NK-92 treated with Interleukin-12 subunit alpha and Interleukin-12 subunit beta, amount 100 ng/mL, for 24 hours (cell line): ENCODE data around the gene XYLT2.

Experiments
- DNase-seq: peaks from one replicate; lab custom pipeline; 2025; lab: John Stamatoyannopoulos, UW

The XYLT2 gene

DNA sequence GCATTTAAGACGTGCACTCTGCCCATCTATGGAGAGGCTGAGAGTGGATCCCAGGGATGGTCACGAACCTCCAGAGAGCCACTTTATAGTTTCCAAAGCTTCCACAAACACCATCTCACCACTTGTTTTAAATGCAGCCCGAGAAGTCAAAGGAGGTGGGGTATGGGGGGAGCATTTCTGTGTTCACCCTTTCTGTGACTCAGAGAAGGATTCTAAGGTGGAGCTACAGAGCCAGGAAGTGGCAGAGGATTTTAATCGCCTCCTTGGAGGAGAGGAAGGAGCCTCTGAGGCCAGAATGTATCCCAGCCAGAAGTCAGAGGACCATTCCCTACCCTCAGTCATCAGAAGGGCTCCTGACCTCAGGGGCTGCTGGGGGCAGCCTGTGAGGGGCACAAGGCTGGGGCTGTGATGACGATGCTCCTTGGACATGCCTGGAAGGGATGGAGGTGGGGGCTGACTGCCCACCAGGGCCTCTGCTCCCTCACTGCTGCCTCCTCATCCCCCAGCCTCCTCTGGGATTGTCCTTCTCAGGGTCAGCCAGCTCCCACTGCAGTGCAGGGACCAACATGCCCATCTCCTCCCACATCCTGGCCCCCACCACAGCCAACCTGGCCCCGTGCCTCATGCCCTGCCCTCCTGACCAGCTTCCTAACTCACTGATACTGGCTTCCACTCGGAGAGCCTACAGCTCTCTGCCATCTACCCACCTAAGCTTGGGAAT, 2.8 kb downstream of the XYLT2 start:
- DNase-seq, result no peak

- DNase-seq, result no peak
These were observed 3.3 kb downstream of the XYLT2 start for GRCh38 chr17:50349243-50349600.

DNA sequence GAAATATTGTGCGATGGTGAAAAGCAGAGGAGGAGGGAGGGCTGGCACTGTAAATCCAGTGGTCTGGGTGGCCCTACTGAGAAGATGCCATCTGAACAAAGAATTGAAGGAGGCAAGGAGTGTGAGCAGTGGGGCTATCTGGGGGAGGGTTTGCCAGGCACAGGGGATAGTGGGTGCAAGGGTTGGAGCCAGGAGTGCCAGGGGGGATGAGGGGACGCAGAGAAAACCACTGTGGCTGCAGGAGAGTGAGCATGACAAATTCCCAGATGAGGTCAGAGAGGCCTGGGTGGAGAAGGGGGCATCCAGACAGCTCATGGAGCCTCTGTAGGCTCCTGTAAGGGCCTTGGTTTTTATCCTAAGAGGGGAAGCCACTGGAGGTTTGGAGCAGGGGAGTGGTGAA, 4.8 kb downstream of the XYLT2 start:
- no peak for DNase-seq

DNA sequence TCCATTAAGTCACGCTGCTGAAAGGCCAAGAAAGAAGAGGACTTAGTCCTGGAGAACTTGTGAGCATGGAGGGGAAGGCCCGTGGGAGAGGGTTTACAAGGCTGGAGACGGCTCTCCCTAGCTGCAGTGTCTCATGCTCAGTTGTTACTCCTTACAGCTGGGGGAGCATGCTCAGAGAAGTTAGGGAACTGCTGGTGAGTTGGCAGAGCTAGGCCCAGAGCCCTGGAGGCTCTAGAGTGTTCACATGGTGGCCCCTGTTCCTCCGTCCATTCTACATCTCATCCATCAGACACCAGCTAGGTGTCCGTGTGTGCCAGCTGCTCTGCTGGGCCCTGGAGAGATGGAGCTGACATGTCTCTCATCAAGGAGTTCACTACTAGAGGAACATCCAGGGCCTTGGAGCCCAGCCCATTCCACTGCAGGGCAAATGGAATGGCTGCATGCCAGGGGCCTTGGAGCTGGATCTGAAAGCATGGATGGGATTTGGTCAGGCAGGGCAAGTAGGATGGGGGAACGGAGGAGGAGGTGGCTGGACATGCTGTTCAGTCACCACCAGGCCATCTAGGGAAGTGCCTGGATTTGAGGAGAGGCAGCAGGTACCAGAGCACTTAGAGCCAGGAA, 6.3 kb downstream of the XYLT2 start:
- no peak for DNase-seq

DNA sequence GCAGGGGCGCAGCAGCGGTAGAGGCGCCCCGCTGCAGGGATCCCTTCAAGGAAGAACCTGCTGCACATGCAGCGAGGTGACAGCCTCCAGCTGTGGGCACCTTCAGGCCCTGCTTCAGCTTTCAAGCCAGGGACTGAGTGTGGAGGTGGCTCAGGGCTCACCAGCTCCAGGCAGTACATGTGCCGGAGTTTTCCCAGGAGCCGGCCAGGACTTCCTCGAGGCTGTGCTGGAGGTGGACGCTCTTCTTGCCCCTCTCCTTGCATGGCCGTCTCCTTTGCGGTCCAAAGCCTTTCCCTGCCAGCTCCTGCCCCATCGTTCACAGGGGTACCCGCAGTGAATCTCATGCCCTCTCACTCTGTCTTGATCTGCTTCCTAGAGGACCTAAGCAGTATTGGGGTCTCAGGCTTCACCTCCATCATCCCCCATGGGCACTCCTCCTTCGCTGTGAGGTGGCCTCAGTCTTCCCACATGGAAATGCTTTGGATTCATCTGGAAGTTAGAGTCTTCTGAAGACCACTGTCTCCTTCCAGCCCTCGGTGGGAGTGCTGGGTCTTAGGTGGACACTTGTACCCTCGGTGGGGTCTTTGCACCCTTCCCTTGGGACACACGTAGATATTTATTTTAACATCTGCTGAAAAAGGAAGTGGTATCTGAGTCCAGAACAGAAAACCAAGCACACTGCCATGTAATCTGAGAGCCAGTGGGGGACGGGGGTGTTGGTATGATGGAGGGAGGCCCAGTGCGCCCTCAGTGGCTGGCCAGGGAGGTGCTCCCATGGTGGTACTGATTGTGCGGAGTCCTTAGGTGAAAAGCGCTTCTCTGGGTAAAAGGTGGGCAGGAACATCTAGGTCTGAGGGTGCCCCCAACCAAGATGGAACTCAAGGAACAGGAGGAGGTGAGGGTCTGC, 7.0 kb downstream of the XYLT2 start:
- DNase-seq, result no peak

DNA sequence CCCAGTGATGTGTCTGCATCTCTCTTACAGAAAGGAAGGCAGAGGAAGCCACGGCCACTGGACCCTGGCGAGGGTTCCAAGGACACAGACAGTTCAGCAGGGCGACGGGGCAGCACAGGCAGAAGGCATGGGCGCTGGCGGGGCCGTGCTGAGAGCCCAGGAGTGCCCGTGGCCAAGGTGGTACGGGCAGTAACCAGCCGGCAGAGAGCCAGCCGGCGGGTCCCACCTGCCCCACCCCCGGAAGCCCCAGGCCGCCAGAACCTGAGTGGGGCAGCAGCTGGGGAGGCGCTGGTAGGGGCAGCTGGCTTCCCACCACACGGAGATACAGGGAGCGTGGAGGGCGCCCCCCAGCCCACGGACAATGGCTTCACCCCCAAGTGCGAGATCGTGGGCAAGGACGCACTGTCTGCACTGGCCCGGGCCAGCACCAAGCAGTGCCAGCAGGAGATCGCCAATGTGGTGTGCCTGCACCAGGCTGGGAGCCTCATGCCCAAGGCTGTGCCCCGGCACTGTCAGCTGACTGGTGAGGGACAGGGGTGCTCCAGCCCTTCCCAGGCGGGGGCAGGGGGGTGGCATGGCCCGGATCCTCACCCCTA, 7.8 kb downstream of the XYLT2 start:
- no peak for DNase-seq

DNA sequence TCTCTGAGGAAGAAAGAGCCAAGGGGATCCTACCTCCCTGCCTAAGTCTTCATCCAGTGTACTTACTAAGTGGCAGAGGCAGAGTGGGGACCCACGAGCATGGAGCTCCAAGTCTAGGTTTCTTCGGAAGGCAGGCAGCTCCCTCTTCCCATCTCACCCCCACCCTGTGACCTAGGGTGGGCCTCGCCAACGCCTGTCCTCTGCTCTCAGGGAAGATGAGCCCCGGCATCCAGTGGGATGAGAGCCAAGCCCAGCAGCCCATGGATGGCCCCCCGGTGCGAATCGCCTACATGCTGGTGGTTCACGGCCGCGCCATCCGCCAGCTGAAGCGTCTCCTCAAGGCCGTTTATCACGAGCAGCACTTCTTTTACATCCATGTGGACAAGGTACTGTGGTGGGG, 8.3 kb downstream of the XYLT2 start:
- no peak for DNase-seq

GRCh38 chr17:50354776-50355175, 8.8 kb downstream of the XYLT2 start:
- DNase-seq, result no peak

DNA sequence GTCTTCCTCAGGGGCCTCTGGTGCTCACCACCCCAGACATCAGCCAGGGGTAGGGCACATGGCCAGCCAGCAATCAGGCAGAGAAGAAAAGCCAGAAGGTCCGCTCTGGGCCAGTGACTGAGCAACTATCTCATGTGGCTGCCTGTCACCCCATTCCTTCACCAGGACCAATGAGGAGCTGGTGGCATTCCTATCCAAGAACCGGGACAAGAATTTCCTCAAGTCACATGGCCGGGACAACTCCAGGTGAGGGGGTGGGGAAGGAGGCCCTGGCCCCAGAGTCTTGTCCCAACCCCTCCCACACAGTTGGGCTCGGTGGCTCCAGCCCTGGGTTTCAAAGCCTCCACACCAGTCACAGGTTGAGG, 9.4 kb downstream of the XYLT2 start:
- no peak for DNase-seq

DNA sequence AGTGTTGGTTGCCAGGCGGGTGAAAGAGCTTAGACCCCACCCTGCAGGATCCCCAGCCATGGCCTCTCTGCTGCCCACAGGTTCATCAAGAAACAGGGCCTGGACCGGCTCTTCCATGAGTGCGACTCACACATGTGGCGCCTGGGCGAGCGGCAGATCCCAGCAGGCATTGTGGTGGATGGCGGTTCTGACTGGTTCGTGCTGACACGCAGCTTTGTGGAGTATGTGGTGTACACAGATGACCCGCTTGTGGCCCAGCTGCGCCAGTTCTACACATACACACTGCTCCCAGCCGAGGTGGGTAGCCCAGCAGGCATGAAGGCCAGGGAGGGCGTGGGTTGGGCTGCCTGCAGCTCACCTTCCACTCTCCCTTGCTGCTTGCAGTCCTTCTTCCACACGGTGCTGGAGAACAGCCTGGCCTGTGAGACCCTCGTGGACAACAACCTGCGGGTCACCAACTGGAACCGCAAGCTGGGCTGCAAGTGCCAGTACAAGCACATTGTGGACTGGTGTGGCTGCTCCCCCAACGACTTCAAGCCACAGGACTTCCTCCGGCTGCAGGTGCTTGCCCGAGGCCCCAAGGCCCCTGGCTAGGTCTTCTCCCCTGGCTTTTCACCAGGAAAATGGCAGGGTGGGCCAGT, 9.9 kb downstream of the XYLT2 start:
- DNase-seq, result no peak

DNA sequence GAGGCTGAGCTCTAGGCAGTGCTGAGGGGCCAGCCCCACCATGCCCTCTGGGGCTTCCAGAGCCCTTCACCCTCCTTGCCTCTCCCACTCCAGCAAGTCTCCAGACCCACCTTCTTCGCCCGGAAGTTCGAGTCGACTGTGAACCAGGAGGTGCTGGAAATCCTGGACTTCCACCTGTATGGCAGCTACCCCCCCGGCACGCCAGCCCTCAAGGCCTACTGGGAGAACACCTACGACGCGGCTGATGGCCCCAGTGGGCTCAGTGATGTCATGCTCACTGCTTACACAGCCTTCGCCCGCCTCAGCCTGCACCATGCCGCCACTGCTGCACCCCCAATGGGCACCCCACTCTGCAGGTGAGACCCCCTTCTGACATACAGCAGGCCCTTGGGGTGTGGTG, 10.5 kb downstream of the XYLT2 start:
- no peak for DNase-seq

- no peak for DNase-seq
These were observed 11.1 kb downstream of the XYLT2 start for GRCh38 chr17:50356892-50357510.

DNA sequence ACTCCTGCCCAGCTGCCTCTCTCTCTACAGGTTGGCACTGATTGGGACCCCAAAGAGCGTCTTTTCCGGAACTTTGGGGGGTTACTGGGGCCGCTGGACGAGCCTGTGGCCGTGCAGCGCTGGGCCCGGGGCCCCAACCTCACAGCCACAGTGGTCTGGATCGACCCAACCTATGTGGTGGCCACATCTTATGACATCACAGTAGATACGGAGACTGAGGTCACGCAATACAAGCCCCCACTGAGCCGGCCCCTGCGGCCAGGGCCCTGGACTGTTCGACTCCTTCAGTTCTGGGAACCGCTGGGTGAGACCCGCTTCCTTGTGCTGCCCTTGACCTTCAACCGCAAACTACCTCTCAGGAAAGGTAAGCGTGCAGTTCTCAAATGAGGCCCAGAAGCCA, 12.3 kb downstream of the XYLT2 start:
- no peak for DNase-seq

DNA sequence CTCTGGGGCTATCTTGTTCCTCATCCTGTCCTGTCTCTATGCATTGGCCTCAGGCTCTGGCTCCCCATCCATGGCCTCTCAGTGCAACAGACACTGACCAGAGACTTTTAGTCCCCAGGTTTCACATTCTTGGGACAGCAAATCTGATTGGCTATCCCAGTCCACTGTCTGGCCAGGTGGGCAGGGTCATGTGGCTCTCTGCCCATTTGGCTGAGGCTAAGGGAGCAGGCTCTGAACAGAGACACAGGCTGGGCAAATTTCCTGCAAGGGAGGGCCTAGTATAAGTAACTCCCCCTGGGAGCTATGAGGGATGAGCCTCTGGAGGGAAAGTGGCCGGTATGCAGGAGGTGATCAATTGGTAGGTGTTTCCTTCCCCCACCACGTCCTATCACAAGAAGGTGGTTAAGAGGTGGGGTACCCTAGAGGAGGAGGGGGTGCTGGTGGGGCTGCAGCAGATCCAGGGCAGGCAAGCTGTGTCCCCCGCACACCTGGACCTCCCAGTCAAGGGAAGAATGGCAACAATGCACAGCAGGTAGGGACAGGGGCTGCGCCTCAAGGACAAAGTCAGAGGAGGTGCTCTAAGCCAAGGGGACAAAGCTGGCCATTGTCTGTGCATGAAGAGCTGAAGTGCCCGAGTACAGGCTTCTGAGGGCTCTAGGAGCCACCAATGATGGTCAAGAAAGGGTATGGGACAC, 13.2 kb downstream of the XYLT2 start:
- DNase-seq, result no peak

DNA sequence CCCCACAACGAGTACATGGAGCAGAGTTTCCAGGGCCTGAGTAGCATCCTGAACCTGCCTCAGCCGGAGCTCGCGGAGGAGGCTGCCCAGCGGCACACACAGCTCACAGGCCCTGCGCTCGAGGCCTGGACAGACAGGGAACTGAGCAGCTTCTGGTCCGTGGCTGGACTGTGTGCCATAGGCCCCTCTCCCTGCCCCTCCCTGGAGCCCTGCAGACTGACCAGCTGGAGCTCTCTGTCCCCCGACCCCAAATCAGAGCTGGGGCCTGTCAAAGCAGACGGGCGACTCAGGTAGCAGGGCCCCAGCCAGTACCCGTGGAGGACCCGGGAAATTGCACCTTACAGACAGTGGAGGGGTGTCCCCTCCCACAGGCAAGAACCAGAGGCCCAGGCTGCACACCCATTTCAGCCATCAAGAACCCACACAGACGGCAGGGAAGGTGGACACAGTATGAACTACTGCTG, 14.1 kb downstream of the XYLT2 start:
- no peak for DNase-seq

GRCh38 chr17:50360486-50361115, 14.7 kb downstream of the XYLT2 start:
- DNase-seq, result no peak

- peak; percentile 15 for DNase-seq
These were observed 15.9 kb downstream of the XYLT2 start for GRCh38 chr17:50361561-50362480.

DNA sequence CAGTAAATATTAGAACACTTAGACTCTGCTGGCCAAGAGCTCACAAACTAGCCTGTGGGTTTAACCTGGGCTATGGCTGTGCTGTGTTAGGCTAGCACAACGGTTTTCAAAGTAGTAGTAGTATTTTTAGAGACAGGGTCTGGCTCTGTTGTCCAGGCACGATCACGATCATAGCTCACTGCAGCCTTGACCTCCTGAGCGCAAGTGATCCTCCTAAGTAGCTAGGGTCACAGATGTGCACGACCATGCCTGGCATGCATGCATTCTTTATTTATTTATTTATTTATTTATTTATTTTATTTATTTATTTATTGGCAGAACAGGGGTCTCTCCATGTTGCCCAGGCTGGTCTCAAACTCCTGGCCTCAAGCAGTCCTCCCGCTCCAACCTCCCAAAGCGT, 16.7 kb downstream of the XYLT2 start:
- DNase-seq, result no peak
